Activated T-cell treated with anti-CD3 and anti-CD28 coated beads for 1 hour (primary cell): Measurements from ENCODE around the gene CACNB4.

Experiments used
- DNase-seq: peaks from one replicate; pipeline ENCODE4 v3.0.0-alpha.2; 2020; ENCODE audit warnings: low read depth

CACNB4 gene

DNA sequence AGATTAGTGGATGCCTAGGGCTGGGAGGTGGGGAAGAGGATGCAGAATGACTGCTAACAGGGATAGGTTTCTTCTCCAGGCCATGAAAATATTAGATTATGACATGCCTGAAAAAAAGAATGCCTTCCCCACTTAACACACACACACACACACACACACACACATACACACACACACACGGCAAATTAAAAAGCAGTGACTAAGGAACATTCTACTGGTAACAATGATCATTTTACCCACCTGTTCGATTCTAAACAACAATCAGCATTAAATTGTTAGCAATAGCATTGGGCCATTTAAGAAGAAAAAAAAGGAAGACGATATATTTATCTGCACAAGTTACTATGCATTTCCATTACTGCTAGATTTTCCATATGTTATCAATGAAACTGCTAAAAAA lies 10.8 kb downstream of the CACNB4 start:
- DNase-seq, result no peak

GRCh38 chr2:152086231-152086630 lies 12.6 kb downstream of the CACNB4 start:
- DNase-seq, result no peak

DNA sequence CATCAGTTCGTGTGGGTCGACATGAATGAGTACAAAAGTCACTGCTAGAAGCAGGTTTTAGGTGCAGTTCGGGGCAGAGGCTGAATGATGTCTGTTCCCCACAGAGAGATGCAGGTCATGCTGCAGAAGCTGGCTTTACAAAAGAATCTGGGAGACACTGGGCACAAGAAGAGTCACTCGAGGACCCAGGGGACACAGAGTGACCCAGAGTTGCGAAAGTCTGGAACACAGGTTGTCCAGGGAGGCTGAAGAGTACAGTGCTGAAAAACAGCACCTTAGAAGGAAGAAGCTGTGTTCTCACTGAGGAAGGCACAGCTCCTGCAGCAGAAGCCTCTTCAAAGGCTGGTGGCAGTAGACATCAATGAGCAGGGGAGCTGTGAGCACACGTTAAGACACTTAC lies 14.8 kb downstream of the CACNB4 start:
- DNase-seq, result no peak

GRCh38 chr2:152083202-152083875 lies 15.5 kb downstream of the CACNB4 start:
- DNase-seq, result no peak

- DNase-seq, result no peak
Measured at GRCh38 chr2:152078662-152079061, 20.2 kb downstream of the CACNB4 start.

- no peak for DNase-seq
Measured at GRCh38 chr2:152078023-152078422, 20.8 kb downstream of the CACNB4 start.

GRCh38 chr2:152075461-152076050 lies 23.3 kb downstream of the CACNB4 start:
- no peak for DNase-seq

DNA sequence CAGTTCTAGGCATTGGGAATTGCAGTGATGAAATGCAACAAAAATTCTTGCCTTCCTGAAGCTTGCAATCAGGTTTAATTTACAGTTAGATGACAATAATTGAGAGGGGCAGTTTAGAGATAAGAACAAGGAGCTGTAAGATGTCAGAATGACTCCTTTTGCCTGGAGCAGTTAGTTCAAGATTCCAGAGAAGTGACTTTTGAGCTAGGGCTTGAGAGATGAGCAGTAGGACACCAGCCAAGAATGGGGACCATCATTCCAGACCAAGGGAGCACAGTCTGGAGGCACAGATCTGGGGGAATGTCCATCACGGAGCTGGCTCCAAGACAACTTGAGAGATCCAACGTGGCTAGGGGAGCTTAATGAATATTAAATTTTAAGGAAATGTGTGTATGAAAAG lies 26.8 kb downstream of the CACNB4 start:
- no peak for DNase-seq

DNA sequence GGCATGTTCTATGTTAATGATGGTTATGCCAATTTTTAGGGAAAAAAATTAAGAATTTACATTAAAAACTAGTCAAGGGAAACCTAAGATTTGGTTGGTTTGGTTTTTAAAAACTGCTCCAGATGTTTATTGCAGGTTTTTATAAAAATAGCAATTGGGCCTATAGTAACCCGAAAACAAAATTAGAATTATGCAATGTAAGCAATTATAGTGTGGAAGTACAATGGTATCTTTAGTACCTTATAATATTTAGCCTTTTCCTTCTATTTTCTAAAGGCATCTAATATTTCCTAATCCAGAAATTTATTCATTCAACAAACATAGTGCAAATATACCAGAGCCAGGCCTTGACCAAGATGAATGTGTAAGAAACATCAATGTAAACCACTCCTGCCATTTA lies 27.3 kb downstream of the CACNB4 start:
- DNase-seq, result no peak

GRCh38 chr2:152071092-152071491 lies 27.8 kb downstream of the CACNB4 start:
- no peak for DNase-seq

DNA sequence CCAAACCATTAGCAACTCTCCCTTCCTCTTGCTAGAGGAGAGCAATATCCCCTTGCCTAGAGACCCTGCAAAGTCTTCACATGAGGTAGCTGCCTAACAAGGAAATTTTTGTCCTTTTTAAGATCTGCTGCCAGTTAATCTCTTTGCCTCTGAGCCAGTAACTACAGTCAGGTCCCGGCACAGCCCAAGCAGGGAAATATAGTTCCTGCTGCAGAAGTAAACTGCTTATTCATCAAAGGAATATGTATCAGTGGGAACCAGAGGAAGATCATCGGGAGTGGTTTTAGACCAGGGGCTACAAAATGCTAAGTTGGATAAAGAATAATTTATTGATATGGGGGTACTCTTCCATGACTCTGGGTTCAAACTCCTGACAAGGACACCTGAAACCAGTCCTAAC lies 30.6 kb downstream of the CACNB4 start:
- no peak for DNase-seq

DNA sequence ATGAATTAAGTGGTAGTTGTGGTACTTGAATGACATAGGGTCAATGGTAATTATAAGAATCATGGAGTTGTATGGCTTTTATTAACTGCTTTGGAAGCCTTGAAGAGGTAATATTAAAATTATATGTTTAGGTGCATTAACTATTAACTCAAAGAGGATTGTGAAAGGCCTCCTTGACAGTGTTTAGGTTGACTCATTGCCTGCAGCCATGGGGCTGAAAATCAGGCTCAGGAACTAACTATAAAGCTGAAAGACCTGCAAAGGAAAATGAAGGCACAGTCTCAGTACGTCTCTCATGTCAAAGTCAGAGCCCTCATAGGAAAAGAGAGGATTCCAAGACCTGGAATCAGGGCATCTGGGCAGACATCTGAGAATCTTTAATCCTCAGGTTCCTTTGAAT lies 31.0 kb downstream of the CACNB4 start:
- DNase-seq, result no peak

- DNase-seq, result no peak
Measured at GRCh38 chr2:152065945-152066344, 32.9 kb downstream of the CACNB4 start.

DNA sequence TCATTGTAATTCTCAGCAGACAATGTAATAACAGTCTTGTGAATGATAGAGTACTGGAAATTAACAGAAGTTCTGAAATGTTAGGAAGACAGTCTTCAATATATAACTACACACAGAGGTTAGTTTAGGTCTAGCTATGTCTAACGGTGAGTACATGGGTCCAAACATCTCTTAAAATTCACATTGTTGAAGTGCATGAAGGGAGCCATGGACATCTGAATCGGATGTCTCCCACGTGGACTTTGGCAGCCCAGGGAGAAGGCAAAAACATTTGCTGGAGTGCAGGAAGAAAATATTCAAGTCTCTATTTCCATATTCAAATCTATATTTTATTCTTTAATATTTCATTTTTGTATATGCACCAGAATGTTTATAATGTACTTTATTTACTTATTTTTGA lies 34.8 kb downstream of the CACNB4 start:
- DNase-seq, result no peak

DNA sequence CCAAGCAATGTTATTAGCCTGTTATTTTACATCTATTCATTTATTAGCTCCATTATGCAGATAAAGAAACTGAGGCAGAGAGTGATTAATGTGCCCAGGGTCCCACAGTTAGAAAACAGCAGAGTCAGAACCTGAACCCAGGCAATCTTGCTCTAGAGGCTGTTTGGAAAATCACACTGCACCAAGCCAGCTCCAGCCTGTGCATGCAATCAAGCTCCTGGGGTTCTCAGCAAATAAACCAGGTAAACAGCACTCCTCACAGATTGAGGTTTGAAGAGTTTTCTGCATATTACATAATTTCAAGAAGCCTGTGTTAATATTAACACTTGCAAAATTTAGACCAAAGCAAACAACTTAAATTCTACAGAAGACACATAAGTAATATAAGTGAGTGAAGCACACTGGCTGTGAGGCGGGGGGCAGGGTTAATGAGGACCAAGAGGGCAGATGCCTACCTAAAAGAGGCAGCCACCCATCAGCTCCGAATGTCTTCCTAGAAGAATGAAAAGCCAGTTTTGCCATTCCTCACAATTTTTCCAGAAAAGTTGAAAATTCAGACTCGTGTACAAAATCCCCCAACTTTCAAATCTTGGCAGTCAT lies 35.4 kb downstream of the CACNB4 start:
- DNase-seq, result no peak

GRCh38 chr2:152062125-152063091 lies 36.4 kb downstream of the CACNB4 start:
- no peak for DNase-seq

GRCh38 chr2:152061383-152061782 lies 37.5 kb downstream of the CACNB4 start:
- DNase-seq, result no peak

- DNase-seq, result no peak
Measured at GRCh38 chr2:152058655-152059054, 40.2 kb downstream of the CACNB4 start.

DNA sequence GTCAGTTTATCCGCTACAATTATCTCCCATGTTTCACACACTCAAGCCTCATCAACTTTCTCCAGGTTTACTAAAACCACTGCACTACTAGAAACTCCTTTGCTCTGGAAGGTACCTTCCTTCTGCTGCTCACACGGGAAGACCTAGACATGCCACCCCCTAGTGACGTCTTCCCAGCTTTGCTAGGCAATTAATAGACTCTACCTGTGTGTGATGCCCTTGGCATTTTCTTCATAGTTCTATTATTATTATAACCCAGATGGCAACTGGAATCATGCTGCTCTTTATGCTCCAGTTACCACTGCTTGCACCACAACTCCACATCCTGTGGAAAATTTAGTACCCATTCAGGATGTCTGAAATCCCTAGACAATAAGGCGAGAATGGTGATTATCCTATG lies 42.4 kb downstream of the CACNB4 start:
- no peak for DNase-seq

GRCh38 chr2:152055366-152056108 lies 43.3 kb downstream of the CACNB4 start:
- DNase-seq, result no peak

DNA sequence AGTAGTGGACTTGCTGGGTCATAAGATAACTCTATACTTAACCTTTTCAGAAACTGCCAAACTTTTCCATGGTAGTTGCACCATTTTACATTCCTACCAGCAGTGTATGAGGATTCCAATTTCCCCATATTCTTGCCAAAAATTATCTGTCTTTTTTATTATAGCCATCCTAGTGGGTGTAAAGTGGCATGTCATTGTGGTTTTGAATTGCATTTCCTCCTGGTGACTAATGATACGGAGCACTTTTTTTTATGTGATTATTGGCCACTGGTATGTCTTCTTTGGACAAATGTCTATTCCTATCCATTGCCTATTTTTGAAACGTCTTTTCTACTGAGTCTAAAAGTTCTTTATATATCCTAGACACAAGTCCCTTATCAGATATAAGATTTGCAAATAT lies 44.3 kb downstream of the CACNB4 start:
- DNase-seq, result no peak

GRCh38 chr2:152051436-152051835 lies 47.4 kb downstream of the CACNB4 start:
- DNase-seq, result no peak
